Measurements from ENCODE around the gene BPGM.

Gene BPGM

DNA sequence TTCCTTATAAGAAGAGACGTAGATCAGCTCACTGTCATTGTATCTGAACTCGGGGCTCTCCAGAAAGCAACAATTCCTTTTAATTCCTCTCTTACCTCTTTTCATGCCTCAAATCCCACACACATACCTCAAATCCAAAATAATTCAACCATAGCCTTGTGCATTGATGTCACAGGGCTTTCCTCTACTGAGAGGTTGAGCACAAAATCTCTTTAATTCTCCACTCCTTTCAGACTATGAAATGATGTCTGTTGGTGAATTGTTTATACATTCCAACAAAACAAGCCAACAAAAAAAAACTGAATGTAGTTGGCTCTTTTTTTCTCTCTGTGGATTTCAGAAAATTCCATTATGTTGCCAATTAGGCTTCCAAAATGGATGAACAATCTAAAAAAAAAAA lies 53.2 kb downstream of the BPGM start:
- no peak for DNase-seq (ENCODE audit: low read depth, low spot score)
- ChIA-PET CTCF (interaction anchor here (0.6 to 5.1 kb wide), 7 partner anchors 16 to 89 kb away, joined by 3 to 33 read pairs (median 3); no protein-coding TSS in a partner anchor), POLR2A (no interaction called here)
- no peak overlapping the region for H3K4me3 ChIP-seq (ENCODE audit: low read depth, low read length)
- TF ChIP-seq, protein P1, sequence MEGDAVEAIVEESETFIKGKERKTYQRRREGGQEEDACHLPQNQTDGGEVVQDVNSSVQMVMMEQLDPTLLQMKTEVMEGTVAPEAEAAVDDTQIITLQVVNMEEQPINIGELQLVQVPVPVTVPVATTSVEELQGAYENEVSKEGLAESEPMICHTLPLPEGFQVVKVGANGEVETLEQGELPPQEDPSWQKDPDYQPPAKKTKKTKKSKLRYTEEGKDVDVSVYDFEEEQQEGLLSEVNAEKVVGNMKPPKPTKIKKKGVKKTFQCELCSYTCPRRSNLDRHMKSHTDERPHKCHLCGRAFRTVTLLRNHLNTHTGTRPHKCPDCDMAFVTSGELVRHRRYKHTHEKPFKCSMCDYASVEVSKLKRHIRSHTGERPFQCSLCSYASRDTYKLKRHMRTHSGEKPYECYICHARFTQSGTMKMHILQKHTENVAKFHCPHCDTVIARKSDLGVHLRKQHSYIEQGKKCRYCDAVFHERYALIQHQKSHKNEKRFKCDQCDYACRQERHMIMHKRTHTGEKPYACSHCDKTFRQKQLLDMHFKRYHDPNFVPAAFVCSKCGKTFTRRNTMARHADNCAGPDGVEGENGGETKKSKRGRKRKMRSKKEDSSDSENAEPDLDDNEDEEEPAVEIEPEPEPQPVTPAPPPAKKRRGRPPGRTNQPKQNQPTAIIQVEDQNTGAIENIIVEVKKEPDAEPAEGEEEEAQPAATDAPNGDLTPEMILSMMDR (IDR thresholded peaks at IDR 0.05; ENCODE audit: insufficient read depth, low read length, missing control alignments), result no peak

DNA sequence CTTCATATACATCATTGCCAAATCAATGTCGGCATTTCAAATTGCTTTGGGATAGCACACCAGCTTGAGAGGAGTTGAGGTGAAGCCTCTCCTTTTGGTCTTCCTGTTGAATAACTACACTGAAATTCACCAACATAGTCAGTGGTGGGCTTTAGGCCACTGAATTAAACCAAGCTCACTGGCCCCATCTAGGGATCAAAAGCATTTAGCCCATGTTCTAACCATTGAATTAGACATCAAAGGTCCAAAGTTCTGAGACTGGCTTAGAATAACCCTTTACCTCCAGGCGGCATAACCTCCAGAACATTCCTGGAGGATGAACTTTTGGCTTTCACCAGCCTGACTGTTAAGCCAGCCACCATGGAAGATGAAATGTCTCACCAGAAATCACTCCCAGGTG lies 54.6 kb downstream of the BPGM start:
- no peak for DNase-seq (ENCODE audit: low read depth, low spot score)
- H3K4me3 ChIP-seq (ENCODE audit: low read depth, low read length), result no peak overlapping the region
- ChIA-PET CTCF (interaction anchor here (0.9 to 5.1 kb wide), 18 partner anchors 8 to 172 kb away, joined by 3 to 33 read pairs (median 7); no protein-coding TSS in a partner anchor), POLR2A (no interaction called here)
- TF ChIP-seq, protein P1 (IDR thresholded peaks at IDR 0.05; ENCODE audit: insufficient read depth, low read length, missing control alignments), result no peak

DNA sequence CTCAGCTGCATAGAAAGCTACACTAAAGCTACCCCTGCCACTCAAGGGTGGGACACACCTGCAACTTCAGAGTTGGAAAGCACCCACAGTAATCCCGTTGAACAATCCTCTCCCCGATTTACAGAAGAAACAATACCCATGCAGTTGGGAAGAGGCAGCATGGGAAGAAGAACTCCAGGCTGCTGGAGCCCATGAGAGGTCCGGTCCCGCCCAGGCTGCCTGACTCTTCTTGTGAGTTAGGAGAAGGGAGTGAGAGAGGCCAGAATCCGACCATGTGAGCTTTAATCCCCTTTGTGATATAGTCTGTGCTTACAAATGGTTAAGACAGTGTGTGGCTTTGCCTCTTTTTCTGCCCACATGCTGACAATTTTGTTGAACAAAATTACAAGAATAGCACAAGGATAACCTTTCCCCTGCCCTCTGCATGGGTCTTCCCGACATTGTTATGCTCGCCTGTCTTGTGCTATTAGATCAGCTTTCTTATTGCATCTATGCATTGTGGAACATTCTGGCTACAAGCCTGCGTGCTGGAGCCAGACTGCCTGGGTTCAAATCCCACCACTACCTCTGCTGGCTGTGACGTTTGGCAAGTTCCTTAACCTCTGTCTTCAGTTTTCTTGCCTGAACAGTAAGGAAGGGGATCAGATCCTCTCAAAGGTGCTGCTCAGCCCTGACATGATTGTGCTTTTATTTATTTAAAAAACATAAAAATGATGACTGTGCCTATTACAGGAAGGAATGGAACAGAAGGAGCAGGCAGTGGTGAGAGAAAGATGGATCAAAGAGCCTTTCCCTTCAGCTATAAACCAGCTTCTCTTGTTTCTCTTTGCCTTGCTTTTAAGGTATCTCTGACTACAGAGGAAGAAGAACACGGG lies 56.0 kb downstream of the BPGM start:
- DNase-seq (ENCODE audit: low read depth, low spot score), result no peak
- TF ChIP-seq, protein P1 (IDR thresholded peaks at IDR 0.05; ENCODE audit: insufficient read depth, low read length, missing control alignments), result no peak

DNA sequence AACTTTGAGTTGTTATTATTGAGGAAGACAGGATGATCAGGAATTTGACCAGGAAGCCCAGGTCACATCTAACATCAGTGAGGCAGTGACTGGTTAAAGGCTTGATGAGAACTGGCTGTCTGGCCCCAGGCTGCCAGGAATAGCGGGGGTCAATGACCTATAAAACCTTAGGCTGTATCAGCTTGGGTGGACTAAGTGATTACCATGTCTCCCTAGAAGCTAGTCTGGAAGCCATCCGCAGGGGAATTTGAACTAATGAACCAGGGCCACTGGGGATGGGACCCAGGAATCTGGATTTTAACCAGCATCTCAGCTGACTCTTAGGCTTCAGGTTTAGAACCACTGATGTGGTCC lies 56.6 kb downstream of the BPGM start:
- TF ChIP-seq, protein P1 (IDR thresholded peaks at IDR 0.05; ENCODE audit: insufficient read depth, low read length, missing control alignments), result no peak
- no peak for DNase-seq (ENCODE audit: low read depth, low spot score)
- ChIA-PET CTCF (interaction anchor here (0.9 to 5.1 kb wide), 8 partner anchors 8 to 74 kb away, joined by 3 to 33 read pairs (median 7); no protein-coding TSS in a partner anchor), POLR2A (no interaction called here)
- H3K4me3 ChIP-seq (ENCODE audit: low read depth, low read length), result no peak overlapping the region

More for the DNA sequence above, 56.0 kb downstream of the BPGM start:
- POLR2A ChIA-PET, result no interaction called here
- CTCF ChIA-PET, result interaction anchor here (0.9 to 5.1 kb wide), 17 partner anchors 7 to 149 kb away, joined by 3 to 33 read pairs (median 6); no protein-coding TSS in a partner anchor
- H3K4me3 ChIP-seq (ENCODE audit: low read depth, low read length), result no peak overlapping the region

DNA sequence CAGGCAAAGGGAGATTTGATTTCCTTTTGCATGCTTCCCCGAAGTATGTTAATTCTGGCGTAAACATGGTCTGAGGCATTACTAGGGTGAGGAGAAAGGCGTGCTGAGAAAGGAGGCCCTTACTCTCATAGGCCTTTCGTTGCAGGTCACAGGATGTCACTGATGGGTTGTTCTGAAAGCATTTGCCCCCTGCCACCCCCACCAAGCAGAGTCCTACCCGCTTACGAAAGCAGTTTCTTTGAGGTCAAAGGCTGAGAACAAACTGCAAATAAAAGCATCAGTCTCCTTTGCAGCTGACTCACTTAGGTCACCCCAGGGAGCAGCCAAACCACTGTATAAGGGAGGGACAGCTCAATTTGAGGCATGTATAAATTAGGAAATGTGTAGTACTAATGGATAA lies 57.1 kb downstream of the BPGM start:
- H3K4me3 ChIP-seq (ENCODE audit: low read depth, low read length), result no peak overlapping the region
- TF ChIP-seq, protein P1 (IDR thresholded peaks at IDR 0.05; ENCODE audit: insufficient read depth, low read length, missing control alignments), result no peak
- POLR2A ChIA-PET, result interaction anchor here (0.7 kb wide), 1 partner anchor 116 kb away, joined by 3 read pairs; no protein-coding TSS in a partner anchor
- CTCF ChIA-PET, result interaction anchor here (1.0 to 5.1 kb wide), 6 partner anchors 8 to 71 kb away, joined by 3 to 33 read pairs (median 7); no protein-coding TSS in a partner anchor
- DNase-seq (ENCODE audit: low read depth, low spot score), result no peak

DNA sequence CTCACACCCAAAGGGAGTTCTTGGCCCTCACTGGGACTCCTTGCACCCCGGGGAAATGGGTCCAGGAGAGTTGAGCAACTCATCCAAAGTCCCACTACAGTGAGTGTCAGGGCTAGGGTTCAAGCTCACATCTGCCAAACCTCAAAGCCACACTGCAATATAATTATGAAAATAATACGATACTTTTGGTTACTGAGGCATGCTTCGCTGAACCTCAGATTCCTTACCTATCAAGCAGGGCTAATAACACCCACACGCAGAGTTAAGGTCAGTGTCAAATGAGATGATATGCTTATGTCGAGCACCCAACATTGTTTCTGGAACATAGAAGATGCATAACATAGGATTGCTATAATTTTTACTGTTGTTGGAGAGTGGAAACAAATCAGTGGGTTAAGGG lies 58.2 kb downstream of the BPGM start:
- DNase-seq (ENCODE audit: low read depth, low spot score), result no peak
- TF ChIP-seq, protein P1 (IDR thresholded peaks at IDR 0.05; ENCODE audit: insufficient read depth, low read length, missing control alignments), result no peak
- POLR2A ChIA-PET, result no interaction called here
- no peak overlapping the region for H3K4me3 ChIP-seq (ENCODE audit: low read depth, low read length)
- CTCF ChIA-PET, result interaction anchor here (1.6 to 3.4 kb wide), 2 partner anchors 15 to 19 kb away, joined by 6 to 14 read pairs; no protein-coding TSS in a partner anchor
